K562 (cell line): ENCODE data around the gene NECTIN1. TPM values are rescaled to one million over a fixed set of nuclear protein-coding genes. Genes with fewer than 3 reads are reported as not detected.

Experiments used
- ATAC-seq: fragments of 200-7000 bp; cut with Tn5 transposase; 3 replicates; pipeline ENCODE4 v1.9.1; 2020; ENCODE audit warnings: moderate library complexity
- BruUV-seq: library from RNA; stranded (reverse); fragments of 400-500 nt; replicated peaks from 2 replicates; lab custom pipeline; 2021; lab: Mats Ljungman, UMichigan
- CTCF ChIA-PET: fragments of 300-600 bp; formaldehyde crosslinking; extraction: SDS; loops from one replicate; lab custom pipeline; 2021; ENCODE audit warnings: low intra/inter-chr PET ratio; lab: Yijun Ruan, JAX
- POLR2A ChIA-PET: fragments of 300-600, 350-650 bp; sonication (Branson Sonifier 250); formaldehyde crosslinking; extraction: SDS; loops from one replicate; lab custom pipeline; 2021; ENCODE audit warnings: antibody characterized with exemption, inconsistent platforms; lab: Yijun Ruan, JAX
- DNase-seq, 4 experiments: peaks; one replicate each; pipeline versions ENCODE4 v3.0.0 to v3.0.0-alpha.2; 2011 to 2018; ENCODE audit warnings: low spot score in 3 of 4, mixed read lengths in 3 of 4; ENCODE audit errors: extremely low read depth in 1 of 4
- FAIRE-seq: peaks from 2 replicates; lab custom pipeline; 2011; peaks lifted over from hg19 to GRCh38; lab: Jason Lieb, UNC
- H2AFZ ChIP-seq: 2 replicates; pipeline ENCODE4 v1.6.0; 2011; ENCODE audit warnings: low read depth, low read length, control low read depth, inconsistent platforms
- H3K27ac ChIP-seq: fragments of 200-600 bp; 3 replicates; pipeline ENCODE4 v1.8.0; 2011; ENCODE audit warnings: low read depth, mild to moderate bottlenecking, control low read depth, inconsistent platforms, low read length, moderate library complexity, mixed read lengths; ENCODE audit errors: extremely low read depth
- H3K27me3 ChIP-seq, 2 experiments: fragments of 300-600 bp in 1 of 2; 2 replicates in 1 of 2; 3 replicates in 1 of 2; pipeline versions ENCODE4 v1.6.0 to v1.8.0; 2011; ENCODE audit warnings: inconsistent platforms in 2 of 2, low read length in 2 of 2, mild to moderate bottlenecking in 1 of 2, mixed read lengths in 1 of 2, moderate library complexity in 1 of 2; ENCODE audit not compliant: control insufficient read depth in 2 of 2, insufficient read depth in 2 of 2
- H3K36me3 ChIP-seq: fragments of 300-600 bp; 3 replicates; pipeline ENCODE4 v1.8.0; 2011; ENCODE audit warnings: mild to moderate bottlenecking, low read length, inconsistent platforms; ENCODE audit not compliant: control insufficient read depth, insufficient read depth
- H3K4me1 ChIP-seq, 2 experiments: fragments of 200-600 bp in 1 of 2; replicated peaks in 1 of 2; 2 replicates in 1 of 2; 3 replicates in 1 of 2; pipeline versions ENCODE4 v1.5.1 to v1.8.0; 2011; ENCODE audit warnings: inconsistent platforms in 2 of 2, low read length in 2 of 2, mild to moderate bottlenecking in 1 of 2, mixed read lengths in 1 of 2, moderate library complexity in 1 of 2; ENCODE audit not compliant: control insufficient read depth in 2 of 2, insufficient read depth in 2 of 2
- H3K4me2 ChIP-seq: 2 replicates; pipeline ENCODE4 v1.6.1; 2011; ENCODE audit warnings: low read length, control low read depth, inconsistent platforms, mixed read lengths; ENCODE audit not compliant: insufficient read depth
- H3K4me3 ChIP-seq: fragments of 200-600 bp; sonication (generic), shearing (Covaris generic); 2 replicates; pipeline ENCODE4 v1.5.1; 2016; ENCODE audit warnings: control low read depth, inconsistent platforms
- H3K79me2 ChIP-seq: fragments of 200-600 bp; 3 replicates; pipeline ENCODE4 v1.8.0; 2011; ENCODE audit warnings: low read length, inconsistent platforms; ENCODE audit not compliant: control insufficient read depth, insufficient read depth
- H3K9ac ChIP-seq, 2 experiments: 2 replicates each; pipeline versions ENCODE4 v1.6.0 to v1.6.1; 2011; ENCODE audit warnings: low read depth in 2 of 2, low read length in 2 of 2, control low read depth in 1 of 2, inconsistent platforms in 1 of 2, mild to moderate bottlenecking in 1 of 2, mixed read lengths in 1 of 2; ENCODE audit not compliant: insufficient read depth in 1 of 2
- H3K9me1 ChIP-seq: one replicate; pipeline ENCODE4 v1.6.0; 2011; ENCODE audit warnings: inconsistent platforms, mild to moderate bottlenecking, low read length, moderate library complexity; ENCODE audit not compliant: control insufficient read depth, insufficient read depth
- H3K9me3 ChIP-seq: replicated peaks from 2 replicates; pipeline ENCODE4 v1.5.1; 2011; ENCODE audit warnings: low read depth, low read length, inconsistent platforms; ENCODE audit not compliant: control insufficient read depth, insufficient read depth
- H4K20me1 ChIP-seq: replicated peaks from 2 replicates; pipeline ENCODE4 v1.6.1; 2011; ENCODE audit warnings: low read length, inconsistent platforms, mixed read lengths; ENCODE audit not compliant: control insufficient read depth, insufficient read depth
- CLOCK ChIP-seq: fragments of 250-450 bp; sonication (Bioruptor Pico); IDR thresholded peaks from 2 replicates; pipeline ENCODE4 v1.4.0; 2020; ENCODE audit warnings: mild to moderate bottlenecking, moderate library complexity, borderline replicate concordance
- ETV1 ChIP-seq: fragments of 450-650 bp; conservative IDR thresholded peaks from 2 replicates; pipeline ENCODE4 v1.6.1; 2016; ENCODE audit warnings: missing genetic modification characterization, control low read depth, low read depth, missing compliant biosample characterization
- HDAC6 ChIP-seq: IDR thresholded peaks from 2 replicates; pipeline ENCODE4 v1.6.1; 2012; ENCODE audit warnings: low read depth, mild to moderate bottlenecking, control low read depth, inconsistent platforms, low read length, moderate library complexity
- NCOA1 ChIP-seq: fragments of 450-650 bp; IDR thresholded peaks from 2 replicates; pipeline ENCODE4 v1.6.1; 2016; ENCODE audit warnings: low read depth
- SNIP1 ChIP-seq: fragments of 450-650 bp; IDR thresholded peaks from 2 replicates; pipeline ENCODE4 v1.7.1; 2017; ENCODE audit warnings: low read depth, mild to moderate bottlenecking
- SPI1 ChIP-seq: IDR thresholded peaks from 2 replicates; pipeline ENCODE4 v1.6.1; 2011; ENCODE audit warnings: low read depth, low read length, control low read depth, borderline replicate concordance
- ZC3H4 ChIP-seq: sonication (generic); formaldehyde crosslinking; IDR thresholded peaks from 2 replicates; pipeline ENCODE4 v1.9.0; 2021; ENCODE audit warnings: missing genetic modification reagents, borderline replicate concordance
- ZNF280B ChIP-seq: fragments of 250-450 bp; sonication (Bioruptor Pico); IDR thresholded peaks from 2 replicates; pipeline ENCODE4 v1.5.1; 2021; ENCODE audit warnings: mild to moderate bottlenecking
- ZNF316 ChIP-seq: fragments of 450-650 bp; IDR thresholded peaks from 2 replicates; pipeline ENCODE4 v1.6.1; 2016
- ZNF77 ChIP-seq: fragments of 250-450 bp; sonication (Bioruptor Pico); IDR thresholded peaks from 2 replicates; pipeline ENCODE4 v1.5.0; 2020
- WGBS: fragments of 100-300 bp; shearing (Covaris generic); methylation state at CpG from one replicate; pipeline ENCODE4 v1.1.6; 2016; ENCODE audit warnings: low coverage, mixed read lengths; ENCODE audit not compliant: insufficient coverage; ENCODE audit errors: missing lambda C conversion rate; 5-methylcytosine and 5-hydroxymethylcytosine counted together
- in situ Hi-C: fragments of 300-500 bp; cut with MboI; formaldehyde crosslinking; loops from 4 replicates; pipeline ENCODE4 v1.15.0; 2018; ENCODE audit warnings: inconsistent platforms, mixed read lengths
- intact Hi-C: fragments of 100-400 bp; cut with micrococcal nuclease; formaldehyde crosslinking; loops from 2 replicates; pipeline ENCODE4 v1.14.2; 2022
- polyA plus RNA-seq, 8 experiments: library from polyadenylated mRNA; depleted of rRNA in 4 of 8; stranded (reverse) in 5 of 8; unstranded in 3 of 8; fragments of >200 nt; fragmentation: Nextera tagmentation in 2 of 8; fragmentation: Illumina TruSeq in 1 of 8; extraction: Ambion mirVana in 2 of 8; extraction: Trizol in 1 of 8; gene quantifications; 2 replicates each; pipeline versions ENCODE4 v1.2.1 to v1.2.3, GENCODE V29; 2011 to 2014; ENCODE audit warnings: inconsistent platforms in 1 of 8, missing spikeins in 1 of 8
- total RNA-seq, 7 experiments: library from RNA; depleted of rRNA in 6 of 7; stranded (reverse); fragments of >200 nt in 6 of 7; fragmentation: Illumina TruSeq in 2 of 7; extraction: Trizol in 2 of 7; gene quantifications; 2 replicates each; pipeline versions ENCODE4 v1.2.1 to v1.2.3, GENCODE V29; 2011 to 2021; ENCODE audit warnings: low replicate concordance in 1 of 7

NECTIN1 gene
- total and polyA plus RNA-seq, 9 of the 15 experiments (the other 6 are each of a cell fraction or from before 2014, with no cell fraction given) = 0.09 to 0.53 (median 0.23) TPM; not detected in 2

GRCh38 chr11:119599864-119600541 is 129.0 kb downstream of the NECTIN1 start:
- ATAC-seq (no peak), FAIRE-seq (no peak), DNase-seq (no peak)
- Histone ChIP-seq H4K20me1 (no peaks in the 10 kb centered on the region; the same call in 1 of the 2 replicates), H3K4me3 (no peak overlapping the region), H3K4me1 (peaks cover 9% of the 10 kb centered on the region in 2 experiments; a peak in 4 of 5 replicates), H3K36me3 (no peaks in the 10 kb centered on the region), H3K79me2 (no peaks in the 10 kb centered on the region), H3K9me1 (no peaks in the 10 kb centered on the region), H3K4me2 (no peak overlapping the region), H3K9me3 (no peaks in the 10 kb centered on the region), H3K27me3 (peaks cover 27 to 49% of the 10 kb centered on the region in 2 experiments; a peak in 4 of 5 replicates), H3K27ac (no peak overlapping the region), H3K9ac (no peak overlapping the region), H2AFZ (no peak overlapping the region)
- no TSS peak for BruUV-seq
- ChIA-PET CTCF (interaction anchor here (0.6 kb wide), 1 partner anchor 12 kb away, joined by 3 read pairs; no protein-coding TSS in a partner anchor), POLR2A (no interaction called here)
- no peak for TF ChIP-seq ZNF77 (CRISPR knock-in tag)
- TF ChIP-seq SNIP1 = no peak
- TF ChIP-seq SPI1 = no peak
- TF ChIP-seq NCOA1 = no peak
- TF ChIP-seq ZNF316 = no peak
- TF ChIP-seq ETV1 (tag) = no peak
- TF ChIP-seq HDAC6 = no peak
- TF ChIP-seq ZC3H4 (CRISPR knock-in tag) = no peak
- TF ChIP-seq ZNF280B (CRISPR knock-in tag) = no peak
- TF ChIP-seq CLOCK (CRISPR knock-in tag) = no peak
- intact Hi-C loops (no loop called here), in situ Hi-C loops (no loop called here)
- 4% methylated on average over 10 of the region's 10 CpGs for WGBS
